Activated CD8-positive, alpha-beta memory T cell treated with anti-CD3 and anti-CD28 coated beads, Interleukin-2, amount 50 U/mL, for 1 hour (primary cell): ENCODE results near the gene MT3.
"Not testable (repeated sequence)": the region's sequence is repeated elsewhere in the genome, so short reads cannot be mapped to it uniquely, and the experiment has no call there.

ENCODE experiments used
- DNase-seq: peaks from one replicate; pipeline ENCODE4 v3.0.0-alpha.2; 2020; ENCODE audit errors: extremely low read depth

The MT3 gene

GRCh38 chr16:56610017-56610608, 20.8 kb downstream of the MT3 start:
- no peak for DNase-seq

- DNase-seq, result no peak
These were observed 21.3 kb downstream of the MT3 start for GRCh38 chr16:56610609-56611111.

- DNase-seq, result no peak
These were observed 22.0 kb downstream of the MT3 start for GRCh38 chr16:56611281-56611833.

- DNase-seq, result no peak
These were observed 24.4 kb downstream of the MT3 start for GRCh38 chr16:56613706-56614105.

DNA sequence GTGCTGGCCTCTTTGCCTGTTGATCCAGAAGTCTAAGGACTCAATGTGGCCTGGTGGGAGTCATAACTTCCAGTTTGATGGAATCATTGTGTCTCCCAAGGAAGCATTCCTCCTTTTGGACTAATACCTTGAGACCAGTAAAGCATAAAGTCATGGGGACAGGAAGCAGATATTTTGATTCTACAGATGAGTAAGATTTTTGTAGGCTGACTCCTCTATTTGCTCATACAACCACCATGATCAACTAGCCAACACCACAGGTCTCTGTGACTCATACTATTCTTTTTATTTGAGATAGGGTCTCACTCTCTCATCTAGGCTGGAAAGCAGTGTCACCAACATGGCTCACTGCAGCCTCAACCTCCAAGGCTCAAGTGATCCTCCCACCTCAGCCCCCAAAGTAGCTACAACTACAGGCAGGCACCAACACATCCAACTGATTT, 25.2 kb downstream of the MT3 start:
- no peak for DNase-seq

GRCh38 chr16:56615353-56615752, 26.0 kb downstream of the MT3 start:
- DNase-seq, result no peak

DNA sequence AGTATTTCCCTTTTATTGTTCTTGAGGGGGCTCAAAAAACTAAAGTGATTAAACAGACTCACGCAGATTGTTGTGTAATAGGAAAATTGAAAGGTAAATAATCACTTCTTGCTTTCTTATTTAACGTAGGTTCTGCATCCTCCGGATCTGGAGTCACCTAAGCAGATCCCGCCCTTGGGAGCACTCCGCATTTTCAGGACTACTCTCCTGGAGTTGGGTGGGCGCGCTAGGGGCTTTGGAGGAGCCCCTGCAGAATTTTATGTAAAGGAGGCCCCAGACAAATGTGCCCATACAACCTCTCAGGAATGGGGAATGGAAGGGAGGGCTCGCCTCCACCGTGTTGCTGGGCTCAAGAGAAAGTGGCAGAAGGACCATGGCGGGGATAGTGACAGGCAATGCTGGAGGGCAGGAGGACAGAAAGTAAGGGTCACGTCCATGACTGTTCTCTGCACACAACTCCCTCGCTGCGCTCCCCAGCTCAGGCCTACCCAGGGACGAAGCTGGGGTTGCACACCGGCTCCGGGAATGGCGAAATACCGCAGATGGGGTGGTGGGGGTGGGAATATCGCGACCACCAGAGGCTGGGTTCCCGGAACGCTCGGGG, 27.4 kb downstream of the MT3 start:
- DNase-seq, result no peak

GRCh38 chr16:56617212-56618085, 28.1 kb downstream of the MT3 start:
- DNase-seq, result no peak

- no peak for DNase-seq
These were observed 28.8 kb downstream of the MT3 start for GRCh38 chr16:56618138-56618537.

GRCh38 chr16:56620339-56620897, 31.1 kb downstream of the MT3 start:
- no peak for DNase-seq

GRCh38 chr16:56621665-56622445, 32.5 kb downstream of the MT3 start:
- DNase-seq, result not testable (repeated sequence)

GRCh38 chr16:56623184-56623583, 33.9 kb downstream of the MT3 start:
- not testable (repeated sequence) for DNase-seq

- DNase-seq, result no peak
These were observed 34.3 kb downstream of the MT3 start for GRCh38 chr16:56623637-56624036.

DNA sequence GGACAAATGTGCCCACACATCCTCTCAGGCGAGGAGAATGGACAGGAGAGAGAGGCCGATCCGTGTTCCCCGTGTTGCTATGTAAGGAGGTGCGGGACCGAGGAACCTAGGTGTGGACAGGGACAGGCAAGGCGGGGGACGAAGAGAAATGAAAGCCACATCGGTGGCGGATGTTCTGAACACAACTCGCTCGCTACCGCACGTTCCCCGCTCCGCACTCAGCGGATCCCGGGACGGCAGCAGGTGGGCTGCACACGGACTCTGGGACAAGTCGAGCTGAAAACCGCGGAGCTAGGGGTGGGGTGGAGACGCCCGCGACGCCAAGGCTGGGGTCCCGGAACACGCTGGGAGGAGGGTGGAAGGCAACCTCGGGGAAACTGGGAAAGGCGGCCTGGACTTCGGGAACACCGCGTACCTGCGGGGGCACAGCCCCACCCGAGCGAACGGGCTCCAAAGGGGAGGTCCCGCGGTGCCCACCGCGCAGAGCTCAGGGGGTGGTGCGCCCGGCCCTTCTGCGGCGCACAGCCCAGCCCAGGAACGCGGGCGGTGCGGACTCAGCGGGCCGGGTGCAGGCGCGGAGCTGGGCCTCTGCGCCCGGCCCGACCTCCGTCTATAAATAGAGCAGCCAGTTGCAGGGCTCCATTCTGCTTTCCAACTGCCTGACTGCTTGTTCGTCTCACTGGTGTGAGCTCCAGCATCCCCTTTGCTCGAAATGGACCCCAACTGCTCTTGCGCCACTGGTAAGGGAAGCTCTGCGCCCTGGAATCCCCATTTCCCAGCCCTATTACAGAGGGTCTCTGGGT, 36.0 kb downstream of the MT3 start, which contains the start of gene MT1E:
TSS of gene MT1E (plus strand) at position 642 of the 803 bp plus-strand sequence. CDS start at position 713, 71 bp downstream.
- no peak for DNase-seq

DNA sequence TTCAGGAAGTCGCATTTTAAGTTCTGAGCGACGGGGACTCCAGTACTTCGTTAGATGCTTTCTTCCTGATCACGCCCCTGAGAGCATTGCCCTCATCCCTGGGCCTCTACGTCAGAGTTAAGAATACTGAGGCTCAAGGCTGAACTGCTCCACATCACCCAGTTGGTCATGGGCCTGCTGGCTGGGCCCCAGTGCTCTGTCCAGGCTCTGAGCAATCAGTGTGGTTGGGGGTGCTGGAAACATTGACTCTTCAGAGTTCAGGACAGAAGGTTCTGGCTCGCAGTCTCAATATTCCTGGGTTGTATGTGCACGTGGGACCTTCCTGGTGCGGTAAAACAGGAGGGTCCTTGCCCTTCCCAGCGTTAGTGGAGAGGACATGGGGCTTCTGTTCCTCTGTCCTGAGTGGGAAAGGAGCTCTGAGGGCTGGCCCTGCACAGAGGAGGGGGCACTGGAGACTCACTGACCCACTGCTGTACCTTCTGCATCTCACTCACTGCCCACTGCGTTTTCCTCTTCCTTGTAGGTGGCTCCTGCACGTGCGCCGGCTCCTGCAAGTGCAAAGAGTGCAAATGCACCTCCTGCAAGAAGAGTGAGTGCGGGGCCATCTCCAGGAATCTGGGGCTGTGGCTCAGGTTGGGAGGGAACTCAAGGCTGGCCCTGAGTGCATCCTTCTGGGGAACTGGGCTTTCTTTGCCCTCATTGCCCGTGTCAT, 36.8 kb downstream of the MT3 start:
- DNase-seq, result no peak

GRCh38 chr16:56626685-56627084, 37.4 kb downstream of the MT3 start:
- no peak for DNase-seq

DNA sequence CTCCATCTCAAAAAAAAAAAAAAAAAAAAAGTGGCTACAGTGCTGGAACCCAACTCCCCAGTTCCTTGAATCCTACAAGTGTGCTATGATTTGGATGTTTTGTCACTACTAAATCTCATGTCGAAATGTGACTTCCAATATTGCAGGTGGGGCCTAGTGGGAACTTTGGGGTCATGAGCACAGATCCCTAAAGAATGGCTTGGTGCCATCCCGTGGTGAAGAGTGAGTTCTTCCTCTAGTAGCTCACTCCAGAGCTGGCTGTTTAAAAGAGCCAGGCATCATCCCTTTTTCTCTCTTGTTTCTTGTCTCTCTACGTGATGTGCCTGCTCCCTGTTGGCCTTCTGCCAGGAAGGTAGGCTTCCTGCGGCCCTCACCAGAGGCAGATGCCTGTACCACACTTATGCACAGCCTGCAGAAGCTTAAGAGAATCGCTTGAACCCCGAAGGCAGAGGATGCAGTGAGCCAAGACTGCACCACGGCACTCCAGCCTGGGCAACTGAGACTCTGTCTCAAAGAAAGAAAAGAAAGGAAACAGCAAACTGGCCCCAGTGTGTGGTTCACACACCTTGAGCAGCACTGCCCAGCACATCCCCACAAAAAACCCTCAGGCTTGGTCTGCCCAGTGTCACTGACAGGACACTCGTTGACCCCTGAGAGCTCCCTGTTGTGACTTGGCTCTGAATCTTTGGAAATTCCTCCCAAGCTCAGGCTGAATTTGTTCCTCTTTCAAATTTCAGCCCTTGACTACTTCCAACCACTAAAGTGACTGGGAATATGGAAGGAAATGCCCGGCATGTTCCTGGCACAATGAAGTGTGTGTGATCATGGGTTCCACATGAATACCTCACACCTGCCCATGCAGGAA, 39.4 kb downstream of the MT3 start:
- no peak for DNase-seq

DNA sequence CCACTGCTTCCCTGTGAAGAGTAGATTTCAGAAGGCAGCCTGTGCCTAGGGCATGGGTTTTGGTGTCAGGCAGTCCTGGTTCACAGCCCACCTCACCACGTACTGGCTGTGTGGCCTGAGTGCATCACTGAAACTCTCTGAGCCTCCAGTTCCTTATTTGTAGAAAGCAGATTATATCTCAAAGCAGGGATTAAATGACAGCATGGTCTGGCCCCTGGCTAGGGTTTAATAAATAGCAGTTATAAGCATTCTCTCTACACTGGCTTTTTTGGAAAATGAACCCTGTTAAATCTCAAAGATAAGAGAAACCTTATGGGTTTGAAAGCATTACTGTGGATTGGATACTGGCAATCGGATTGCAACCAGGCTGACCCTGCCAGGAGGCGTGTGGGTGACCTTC, 40.2 kb downstream of the MT3 start:
- no peak for DNase-seq

DNA sequence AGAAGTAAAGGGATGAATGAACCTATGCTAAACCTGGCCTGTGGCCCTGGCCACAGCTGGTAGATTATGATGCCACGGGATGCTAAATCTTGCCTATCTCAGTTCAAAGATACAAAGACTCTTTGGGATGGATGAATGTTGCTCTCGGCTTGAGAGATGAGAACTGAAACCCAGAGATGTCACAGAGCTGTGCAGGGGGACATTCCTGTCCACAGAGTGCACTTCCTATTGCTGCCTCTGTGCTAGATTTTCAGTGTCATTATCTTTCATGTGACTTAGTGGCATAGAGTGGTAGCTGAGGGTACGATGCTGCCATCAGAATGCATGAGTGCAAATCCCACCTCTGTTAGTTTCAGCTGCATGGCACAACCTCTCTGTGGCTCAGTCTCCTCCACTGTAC, 40.8 kb downstream of the MT3 start:
- no peak for DNase-seq
